ENCODE data around the gene KCNJ6.

KCNJ6 gene

GRCh38 chr21:37788503-37788902 is 127.8 kb downstream of the KCNJ6 start:
- no peaks in the 10 kb centered on the region for H3K36me3 ChIP-seq (ENCODE audit: low read depth)
- no peak for DNase-seq (ENCODE audit: low spot score)

GRCh38 chr21:37787456-37787855 is 128.8 kb downstream of the KCNJ6 start:
- no peak overlapping the region for H3K4me3 ChIP-seq (ENCODE audit: severe bottlenecking)
- no peaks in the 10 kb centered on the region for H3K36me3 ChIP-seq (ENCODE audit: low read depth)
- H3K27ac ChIP-seq (ENCODE audit: poor library complexity, severe bottlenecking), result peak overlapping the region; percentile 48
- no peak for DNase-seq (ENCODE audit: low spot score)
- peaks cover 5% of the 10 kb centered on the region for H3K4me1 ChIP-seq (ENCODE audit: insufficient read depth, poor library complexity, severe bottlenecking)
- no peaks in the 10 kb centered on the region for H3K27me3 ChIP-seq (ENCODE audit: insufficient read depth, poor library complexity, severe bottlenecking)
- peak; percentile 85 for ATAC-seq (ENCODE audit: low read depth)
- no peak for TF ChIP-seq CTCF (IDR thresholded peaks at IDR 0.05; ENCODE audit: poor library complexity, severe bottlenecking)
- H3K9me3 ChIP-seq (ENCODE audit: severe bottlenecking), result no peaks in the 10 kb centered on the region

More at GRCh38 chr21:37788503-37788902, 127.8 kb downstream of the KCNJ6 start:
- no peak for ATAC-seq (ENCODE audit: low read depth)
- TF ChIP-seq CTCF (IDR thresholded peaks at IDR 0.05; ENCODE audit: poor library complexity, severe bottlenecking), result no peak
- no peaks in the 10 kb centered on the region for H3K27me3 ChIP-seq (ENCODE audit: insufficient read depth, poor library complexity, severe bottlenecking)
- no peaks in the 10 kb centered on the region for H3K9me3 ChIP-seq (ENCODE audit: severe bottlenecking)
- H3K27ac ChIP-seq (ENCODE audit: poor library complexity, severe bottlenecking), result peak overlapping the region; percentile 48
- no peak overlapping the region for H3K4me3 ChIP-seq (ENCODE audit: severe bottlenecking)
- peaks cover 6% of the 10 kb centered on the region for H3K4me1 ChIP-seq (ENCODE audit: insufficient read depth, poor library complexity, severe bottlenecking)

- H3K9me3 ChIP-seq (ENCODE audit: severe bottlenecking), result no peaks in the 10 kb centered on the region
- ATAC-seq (ENCODE audit: low read depth), result no peak
- H3K27me3 ChIP-seq (ENCODE audit: insufficient read depth, poor library complexity, severe bottlenecking), result no peaks in the 10 kb centered on the region
- H3K4me1 ChIP-seq (ENCODE audit: insufficient read depth, poor library complexity, severe bottlenecking), result peaks cover 5% of the 10 kb centered on the region
- no peak overlapping the region for H3K4me3 ChIP-seq (ENCODE audit: severe bottlenecking)
- no peak for TF ChIP-seq CTCF (IDR thresholded peaks at IDR 0.05; ENCODE audit: poor library complexity, severe bottlenecking)
- DNase-seq (ENCODE audit: low spot score), result no peak
- no peak overlapping the region for H3K27ac ChIP-seq (ENCODE audit: poor library complexity, severe bottlenecking)
- no peaks in the 10 kb centered on the region for H3K36me3 ChIP-seq (ENCODE audit: low read depth)
These were observed 131.5 kb downstream of the KCNJ6 start for GRCh38 chr21:37784591-37785318.

GRCh38 chr21:37783016-37783415 is 133.2 kb downstream of the KCNJ6 start:
- ATAC-seq (ENCODE audit: low read depth) (no peak), DNase-seq (ENCODE audit: low spot score) (no peak)
- H3K4me1 ChIP-seq (ENCODE audit: insufficient read depth, poor library complexity, severe bottlenecking), result peaks cover 5% of the 10 kb centered on the region
- no peaks in the 10 kb centered on the region for H3K27me3 ChIP-seq (ENCODE audit: insufficient read depth, poor library complexity, severe bottlenecking)
- H3K9me3 ChIP-seq (ENCODE audit: severe bottlenecking), result no peaks in the 10 kb centered on the region
- no peak overlapping the region for H3K27ac ChIP-seq (ENCODE audit: poor library complexity, severe bottlenecking)
- H3K36me3 ChIP-seq (ENCODE audit: low read depth), result no peaks in the 10 kb centered on the region
- H3K4me3 ChIP-seq (ENCODE audit: severe bottlenecking), result no peak overlapping the region
- no peak for TF ChIP-seq CTCF (IDR thresholded peaks at IDR 0.05; ENCODE audit: poor library complexity, severe bottlenecking)

Measured in RWPE2 (cell line).